DMS79 treated with DMSO at 0.1 percent for 48 hours (cell line): Measurements from ENCODE around the gene C1QL4.

Experiments used
- DNase-seq: peaks from one replicate; lab custom pipeline; 2025; lab: John Stamatoyannopoulos, UW

Gene C1QL4

DNA sequence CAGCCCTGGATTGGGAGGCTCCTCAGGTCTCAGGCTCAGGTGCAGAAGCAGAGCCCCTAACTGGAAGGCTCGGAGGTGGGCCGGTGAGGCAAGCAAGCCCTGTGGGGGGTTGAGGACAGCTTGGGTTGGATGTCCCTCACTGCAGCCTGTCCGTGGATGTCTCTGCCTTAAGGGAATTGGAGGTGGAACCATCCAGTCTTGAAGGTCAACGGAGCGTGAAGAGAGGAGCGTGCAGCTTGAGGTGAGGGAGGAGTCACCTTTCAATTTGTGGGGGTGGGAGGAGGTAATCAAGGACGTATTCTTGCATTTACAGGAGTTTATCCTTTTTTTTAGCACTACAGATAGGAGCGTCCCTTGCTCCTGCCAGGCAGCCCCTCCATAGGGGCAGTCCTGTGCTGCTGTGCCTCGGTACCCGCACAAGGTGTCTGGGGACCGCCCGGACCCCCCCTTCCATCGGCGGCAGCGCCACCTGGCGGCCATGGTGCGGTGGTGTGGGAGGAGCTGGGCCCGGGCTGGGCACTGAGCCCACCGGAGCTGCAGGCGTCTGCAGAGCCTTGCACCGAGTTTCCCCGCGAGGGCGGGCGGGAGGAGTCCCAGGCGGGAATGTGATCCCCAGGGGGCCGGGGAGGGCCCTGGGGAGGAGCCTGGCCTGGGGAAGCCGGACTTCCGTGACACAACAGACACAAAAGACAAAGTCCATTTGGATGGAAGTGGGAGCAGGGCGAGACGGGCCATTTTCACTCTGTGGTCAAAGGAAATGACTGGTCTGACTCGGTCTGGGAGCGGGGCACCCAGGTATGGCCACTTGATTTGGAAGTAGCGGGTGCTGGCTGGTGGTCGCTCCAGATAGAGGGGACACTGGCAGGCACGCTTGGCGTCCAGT lies 10.6 kb upstream of the C1QL4 start:
- peak; percentile 94 for DNase-seq

DNA sequence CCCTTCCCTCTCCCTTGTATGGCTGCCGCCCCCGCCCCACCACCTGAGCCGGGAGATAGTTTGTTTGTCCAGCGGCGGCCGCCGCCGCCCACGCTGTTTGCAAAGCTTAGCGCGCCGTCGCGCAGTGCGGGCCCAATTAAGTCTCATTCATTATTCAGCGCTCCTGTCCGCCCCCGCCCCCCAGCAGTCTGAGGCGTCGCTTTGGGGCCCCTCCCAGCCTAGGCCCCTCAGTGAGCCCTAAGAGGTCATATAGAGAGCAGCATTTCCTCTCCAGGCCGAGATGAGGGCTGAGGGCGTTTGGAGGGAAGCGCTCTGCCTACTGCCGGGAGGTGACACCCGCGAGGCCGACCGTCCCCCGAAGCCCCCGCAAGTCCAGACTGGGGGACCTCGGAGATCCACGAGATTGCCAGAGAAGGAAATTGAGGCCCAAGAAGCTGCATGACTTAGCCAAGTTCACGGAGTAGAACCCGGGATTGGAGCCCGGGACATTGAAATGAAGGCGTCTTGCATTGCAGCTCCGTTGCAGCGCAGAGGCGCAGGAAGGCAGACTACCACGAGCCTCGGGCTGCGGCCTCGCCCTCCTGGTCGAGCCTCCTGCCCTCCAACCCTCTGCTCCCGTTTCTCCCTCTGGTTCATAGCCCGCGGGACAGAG lies 9.8 kb upstream of the C1QL4 start, which contains the start of gene DNAJC22:
DNAJC22 (plus strand) TSS at position 230 of the 652 bp plus-strand sequence. CDS start 1,985 bp downstream, outside the sequence.
- peak; percentile 54 for DNase-seq

DNA sequence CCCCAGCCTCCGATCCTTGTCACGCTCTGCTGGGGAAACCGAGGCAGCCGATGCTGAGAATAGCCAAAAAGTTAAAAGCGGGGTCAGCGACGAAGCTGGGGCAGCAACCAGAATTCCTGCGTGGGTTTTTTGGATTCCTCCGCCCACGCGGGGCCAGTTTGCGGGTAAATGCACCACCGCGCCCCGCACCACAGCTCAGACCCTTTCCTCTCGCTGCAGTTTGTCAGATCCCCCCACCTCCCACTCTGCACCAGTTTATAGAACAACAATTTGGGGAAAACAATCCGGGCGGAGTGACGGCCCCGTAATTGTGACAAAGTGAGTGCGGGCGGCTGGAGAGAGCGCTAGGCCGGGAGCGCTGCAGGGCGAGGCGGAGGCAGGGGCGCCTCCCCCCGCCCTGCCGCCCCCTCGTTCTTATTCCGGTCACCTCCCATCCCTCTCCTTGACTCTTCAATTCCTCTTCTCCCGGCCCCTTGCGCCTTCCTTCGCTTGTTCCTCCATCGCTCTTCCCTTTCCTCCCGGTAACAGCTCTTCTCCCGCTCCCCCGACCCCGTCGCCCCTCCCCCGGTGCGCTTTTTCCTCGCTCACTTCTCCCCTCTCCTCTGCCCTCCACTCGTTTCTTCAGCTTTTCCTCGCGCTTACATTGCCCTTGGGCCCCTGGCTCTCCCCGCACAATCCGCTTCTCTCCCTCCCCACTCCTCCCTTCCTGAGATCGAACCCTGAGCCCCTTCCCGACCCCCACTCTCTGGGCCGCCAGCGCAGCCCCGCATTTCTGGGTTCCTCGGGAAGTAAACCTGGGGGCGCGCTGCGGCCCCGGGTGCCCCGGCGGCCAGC lies 9.1 kb upstream of the C1QL4 start:
- peak; percentile 31 for DNase-seq

DNA sequence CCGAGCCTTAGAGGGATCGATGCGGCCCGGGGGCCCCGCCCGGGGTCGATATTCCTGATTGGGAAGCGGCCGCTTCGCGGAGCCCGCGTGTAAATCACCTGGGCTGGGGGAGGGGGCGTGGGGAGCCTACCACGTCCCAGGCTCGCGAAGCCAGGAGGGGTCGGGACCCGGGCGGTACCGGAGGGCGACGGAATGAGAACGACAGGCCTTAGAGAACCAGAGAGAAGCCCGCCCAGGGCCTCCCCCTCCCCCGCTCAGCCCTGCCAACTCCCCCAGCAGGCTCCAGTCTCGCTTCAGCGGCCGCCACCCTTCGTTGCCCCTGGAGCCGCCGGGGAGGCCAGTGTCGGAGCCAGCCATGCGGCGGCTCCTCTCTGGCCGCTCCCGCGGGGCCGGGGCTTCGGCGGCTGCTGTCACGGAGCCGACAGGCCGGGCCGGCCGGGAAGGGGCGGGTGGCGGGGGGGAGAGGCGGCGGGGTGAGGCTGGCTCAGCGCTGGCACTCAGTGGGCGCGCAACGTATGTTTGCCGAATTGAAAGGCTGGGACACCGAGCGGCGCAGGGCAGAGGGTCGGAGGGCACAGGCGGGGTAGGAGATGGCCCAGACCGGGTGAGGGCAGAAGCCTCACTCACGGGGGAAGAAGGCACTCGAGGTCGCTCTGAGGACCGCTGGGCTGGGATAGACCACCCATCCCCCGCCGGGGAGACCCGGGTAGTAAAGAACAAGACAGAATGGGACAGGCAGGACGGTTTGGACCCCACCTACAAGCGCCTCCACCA lies 8.2 kb upstream of the C1QL4 start:
- peak; percentile 69 for DNase-seq

DNA sequence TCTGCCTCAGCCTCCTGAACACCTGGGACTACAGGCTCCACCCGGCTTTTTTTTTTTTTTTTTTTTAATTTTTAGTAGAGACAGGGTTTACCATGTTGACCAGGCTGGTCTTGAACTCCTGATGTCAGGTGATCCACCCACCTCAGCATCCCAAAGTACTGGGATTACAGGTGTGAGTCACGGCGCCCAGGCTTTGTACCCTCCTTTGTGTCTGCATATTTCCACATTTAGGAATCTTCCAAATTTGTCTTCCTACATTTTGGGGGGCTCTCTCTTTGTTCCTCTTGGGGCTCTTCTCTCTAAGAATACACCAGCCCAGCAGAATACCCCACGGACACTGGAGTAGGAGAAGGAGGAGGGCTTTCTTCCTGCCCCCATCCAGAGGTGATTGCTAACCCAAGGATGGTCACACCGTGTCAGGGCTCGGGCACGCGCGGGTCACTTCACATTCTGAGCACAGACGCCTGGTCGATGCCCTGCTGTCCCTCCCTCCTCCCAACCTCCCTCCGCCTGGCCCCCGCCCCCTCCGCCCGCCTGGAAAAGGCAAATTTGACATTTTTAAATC lies 7.6 kb upstream of the C1QL4 start:
- no peak for DNase-seq

DNA sequence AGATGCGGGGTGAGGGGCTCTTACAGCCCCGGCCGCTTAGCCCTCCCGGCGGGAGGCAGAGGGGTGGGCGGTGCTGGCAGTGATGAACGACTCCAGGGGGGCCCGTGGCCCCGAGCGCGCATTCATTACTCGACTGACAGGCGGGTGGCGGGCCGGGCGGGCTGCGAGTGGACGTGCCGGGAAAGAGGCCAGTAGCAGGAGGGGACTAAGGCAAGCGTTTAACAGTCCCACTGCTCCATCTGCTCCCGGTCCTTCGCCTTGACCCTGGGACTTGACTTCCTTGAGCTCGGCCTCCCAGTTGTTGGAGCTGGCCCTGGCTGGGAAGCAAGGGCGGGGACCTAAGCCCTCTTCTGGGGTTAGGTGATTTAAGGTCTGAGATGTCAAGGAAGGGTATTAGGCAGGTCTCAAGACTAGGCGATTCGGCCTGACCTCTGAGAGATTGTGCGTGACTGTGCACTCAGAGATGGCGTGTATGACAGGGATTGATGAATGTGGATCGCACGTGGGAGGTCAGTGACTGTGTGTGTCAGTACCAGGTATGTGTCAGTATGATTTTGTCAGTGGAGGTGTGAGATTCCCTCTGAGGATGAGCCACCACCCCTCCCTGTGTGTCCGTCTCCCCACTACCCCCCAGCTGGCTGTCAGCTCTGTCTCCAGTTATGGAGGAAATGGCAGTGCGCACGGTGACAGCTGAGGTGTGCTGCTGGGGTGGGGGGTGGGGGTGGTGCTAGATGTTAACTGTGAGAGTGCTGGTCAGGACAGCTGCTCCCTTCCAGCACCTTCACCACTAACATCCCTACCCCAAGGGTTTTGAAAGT lies 6.1 kb upstream of the C1QL4 start:
- peak; percentile 41 for DNase-seq

DNA sequence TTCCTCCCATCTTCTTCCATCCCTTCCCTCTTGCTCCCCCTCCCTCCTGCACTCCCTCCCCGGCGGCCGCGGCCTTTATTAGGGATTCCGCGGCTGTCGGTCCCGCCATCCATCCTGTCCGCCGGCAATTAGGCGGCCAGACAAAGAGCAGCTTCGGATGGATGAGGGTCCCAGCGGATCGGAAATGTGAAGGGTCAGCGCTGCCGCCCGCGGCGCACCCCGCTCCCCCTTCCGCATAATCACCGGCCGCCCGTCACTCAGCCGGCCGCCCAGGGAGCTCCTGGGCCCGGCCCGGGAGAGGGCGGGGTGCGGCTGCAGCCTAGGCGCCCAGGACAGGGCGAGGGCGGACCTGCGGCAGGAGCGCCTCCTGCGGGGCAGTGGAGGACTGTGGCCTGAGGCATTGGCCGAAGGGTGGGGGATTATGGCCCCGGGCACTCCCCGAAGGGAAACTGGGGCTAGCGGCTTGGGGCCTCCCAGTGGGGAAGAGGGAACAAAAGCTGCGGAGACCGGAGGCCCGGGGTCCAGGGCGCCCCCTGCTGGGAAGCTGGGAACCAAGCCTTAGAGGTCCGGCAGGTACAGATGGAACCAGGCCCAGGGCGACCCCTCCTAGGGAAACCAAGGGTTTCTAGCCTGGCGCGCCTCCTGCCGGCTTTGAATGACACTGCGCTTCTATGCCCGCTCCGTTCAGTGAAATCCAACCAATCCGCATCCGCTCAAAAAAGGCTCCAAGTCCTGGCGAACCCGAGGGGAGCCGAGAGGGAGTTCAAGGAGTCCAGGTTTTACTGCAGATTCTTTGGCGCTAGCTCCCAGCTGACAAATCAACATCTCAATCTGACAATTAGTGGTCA lies 5.3 kb upstream of the C1QL4 start:
- peak; percentile 95 for DNase-seq

DNA sequence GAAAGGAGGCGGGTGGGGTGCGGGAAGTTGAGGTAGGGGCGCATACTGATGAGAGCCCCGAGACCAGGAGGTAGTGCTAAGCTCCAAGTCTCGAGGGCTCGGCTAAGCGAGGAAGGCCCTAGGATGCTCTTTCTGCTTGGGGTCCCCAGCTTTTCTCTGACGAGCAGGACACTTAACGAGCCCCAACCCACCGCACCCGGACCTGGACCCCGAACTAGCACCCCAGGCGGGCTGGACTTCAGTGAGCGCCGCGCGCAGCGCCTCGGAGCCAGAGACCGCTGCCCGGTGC lies 4.7 kb upstream of the C1QL4 start:
- no peak for DNase-seq

DNA sequence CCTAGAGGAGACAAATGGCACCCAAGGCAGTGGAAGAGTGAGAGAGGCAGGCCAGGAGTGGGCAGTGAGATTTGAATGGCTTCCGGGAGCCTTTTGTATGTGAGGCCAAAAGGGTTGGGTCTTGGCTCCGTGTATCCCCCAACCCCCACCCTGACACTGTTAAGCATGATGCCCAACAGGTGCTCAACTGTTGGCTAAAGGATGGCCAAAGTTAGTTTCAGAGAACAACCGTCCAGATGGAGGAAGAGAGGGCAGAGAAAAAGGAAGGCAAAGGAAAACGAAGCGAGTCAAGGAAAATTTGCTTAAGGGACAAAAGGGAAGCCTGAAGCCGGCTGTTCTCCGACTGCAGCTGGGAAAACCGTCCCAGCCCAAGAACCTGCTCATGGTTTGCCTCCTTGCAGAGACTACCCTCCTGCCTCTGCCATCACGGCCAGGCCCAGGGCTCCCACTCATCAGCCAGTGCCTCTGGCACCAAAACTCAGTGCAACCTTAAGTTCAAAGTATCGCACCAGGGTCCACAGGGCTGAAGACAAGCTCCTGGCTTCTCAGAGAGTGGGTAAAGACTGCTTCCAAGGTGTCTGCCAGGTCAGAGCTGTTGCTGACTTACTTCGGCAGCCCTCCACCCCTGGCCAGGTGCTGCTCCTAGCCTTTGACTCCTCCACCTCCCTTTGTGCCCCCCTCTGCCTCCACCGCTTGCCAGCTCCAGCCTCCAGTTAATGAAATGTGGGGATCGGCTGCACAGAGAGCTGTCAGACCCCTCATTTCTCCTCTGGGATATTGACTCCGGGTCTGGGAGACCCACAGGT lies 4.2 kb upstream of the C1QL4 start:
- DNase-seq: no peak

DNA sequence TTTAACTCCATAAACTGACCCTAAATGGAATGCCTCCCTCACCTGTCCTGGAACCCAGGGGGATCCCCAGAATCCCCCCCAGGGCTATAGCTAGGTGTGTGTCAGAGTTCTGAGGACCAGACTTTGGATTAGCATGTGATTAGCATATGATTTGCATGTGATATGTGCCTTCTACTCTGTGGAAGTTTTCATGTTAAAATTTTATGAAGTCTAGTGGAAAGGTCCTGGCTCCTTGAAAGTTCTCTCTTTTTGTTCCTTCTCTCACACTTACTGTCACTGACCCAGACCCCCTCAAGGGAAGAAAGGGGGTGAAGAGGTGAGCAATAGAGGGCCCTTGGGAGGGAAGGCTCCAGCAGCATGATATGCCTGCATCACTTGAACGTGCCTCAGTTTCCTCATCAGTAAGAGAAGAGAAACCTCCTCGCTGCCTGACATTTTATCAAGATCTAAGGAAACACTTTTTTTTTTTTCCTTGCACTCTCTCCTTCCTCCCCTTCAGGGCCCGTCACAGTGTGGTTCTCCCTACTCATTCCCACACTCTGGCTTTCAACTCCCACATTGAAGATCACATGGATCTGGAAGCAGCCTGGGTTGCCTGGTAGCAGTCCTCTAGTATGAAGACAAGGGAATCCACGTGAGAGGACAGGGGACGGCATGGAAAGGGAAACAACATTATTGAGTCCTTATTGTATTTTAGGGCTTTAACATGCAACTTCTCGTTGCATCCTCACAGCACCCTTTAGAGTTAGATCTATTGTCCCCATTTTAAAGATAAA lies 3.3 kb upstream of the C1QL4 start:
- DNase-seq: no peak

DNA sequence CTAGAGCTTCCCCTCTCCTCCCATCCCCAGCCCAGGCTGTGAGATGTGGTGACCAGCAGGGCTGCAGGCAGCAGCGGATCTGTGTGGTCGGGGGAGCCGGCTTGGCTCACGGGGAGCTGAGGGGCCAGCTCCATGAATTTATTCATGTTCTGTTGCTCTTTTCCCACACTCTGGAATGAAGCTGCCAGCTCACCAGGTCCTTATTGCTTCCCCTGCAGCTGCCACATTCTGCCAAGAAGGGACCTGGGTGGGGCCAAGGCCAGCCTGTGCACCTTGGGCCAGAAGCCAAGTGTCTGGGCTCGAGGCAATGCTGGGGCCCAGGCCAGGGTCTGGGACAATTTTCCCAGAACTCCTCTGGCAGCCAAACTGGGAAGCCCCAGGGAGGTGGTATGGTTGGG lies 2.5 kb upstream of the C1QL4 start:
- DNase-seq: peak; percentile 53

DNA sequence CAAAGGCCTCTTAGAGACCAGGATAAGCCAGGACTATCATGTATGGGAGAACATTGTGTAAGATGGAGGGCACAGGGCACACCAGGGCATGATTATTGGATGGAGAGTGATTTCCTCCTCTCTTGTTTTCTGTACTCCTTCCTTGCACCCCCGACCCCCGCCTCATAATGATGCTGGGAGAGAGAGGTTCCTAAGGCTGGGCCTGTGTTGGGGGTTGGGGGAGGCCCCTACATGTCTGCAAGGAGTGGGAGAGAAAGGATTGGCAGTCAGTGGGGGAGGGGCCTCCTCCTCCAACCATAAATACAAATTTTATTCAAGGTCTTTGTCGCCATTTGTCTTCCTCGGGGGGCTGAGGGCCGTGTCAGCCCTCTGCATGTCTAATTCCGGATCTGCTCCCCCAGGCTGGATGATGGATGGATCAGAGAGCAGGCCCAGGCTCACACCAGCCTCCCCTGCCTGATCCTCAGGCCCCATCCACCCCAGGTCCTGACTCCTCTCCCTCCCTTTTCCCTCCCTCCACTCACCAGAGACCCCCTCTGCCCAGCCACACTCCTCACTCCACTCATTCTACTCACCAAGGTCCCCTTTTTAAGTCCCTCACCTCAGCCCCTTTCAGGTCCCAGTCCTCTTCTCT lies 2.0 kb upstream of the C1QL4 start:
- no peak for DNase-seq

DNA sequence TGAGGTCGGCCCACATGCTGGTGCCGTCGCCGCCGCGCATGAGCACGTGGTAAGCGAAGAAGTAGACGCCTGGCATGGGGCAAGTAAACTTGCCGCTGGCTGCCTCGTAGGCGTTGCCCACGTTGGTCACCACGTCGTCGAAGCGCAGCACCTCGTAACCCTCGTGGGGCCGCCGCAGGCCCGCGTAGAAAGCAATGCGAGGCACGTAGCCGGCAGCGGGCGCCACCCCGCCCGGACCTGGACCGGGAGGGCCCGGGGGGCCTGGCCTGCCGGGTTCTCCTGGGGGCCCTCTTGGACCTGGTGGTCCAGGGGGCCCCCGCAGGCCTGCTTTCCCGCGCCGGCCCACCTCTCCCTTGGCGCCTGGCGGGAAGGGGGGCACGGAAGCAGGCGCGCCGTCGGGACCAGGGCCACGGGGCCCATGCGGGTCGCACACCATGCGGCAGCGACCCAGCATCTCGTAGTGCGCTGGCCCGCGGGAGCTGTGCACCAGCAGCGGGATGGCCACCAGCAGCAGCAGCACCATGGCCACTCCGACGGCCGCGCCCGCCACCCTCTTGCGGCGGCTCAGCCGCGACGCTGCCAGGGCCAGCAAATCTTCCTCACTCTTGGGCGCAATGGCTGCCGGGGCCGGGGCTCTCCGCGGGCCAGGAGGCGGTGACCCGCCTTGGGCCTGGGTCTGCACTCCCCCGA lies 888 bp downstream of the C1QL4 start:
- DNase-seq: no peak

DNA sequence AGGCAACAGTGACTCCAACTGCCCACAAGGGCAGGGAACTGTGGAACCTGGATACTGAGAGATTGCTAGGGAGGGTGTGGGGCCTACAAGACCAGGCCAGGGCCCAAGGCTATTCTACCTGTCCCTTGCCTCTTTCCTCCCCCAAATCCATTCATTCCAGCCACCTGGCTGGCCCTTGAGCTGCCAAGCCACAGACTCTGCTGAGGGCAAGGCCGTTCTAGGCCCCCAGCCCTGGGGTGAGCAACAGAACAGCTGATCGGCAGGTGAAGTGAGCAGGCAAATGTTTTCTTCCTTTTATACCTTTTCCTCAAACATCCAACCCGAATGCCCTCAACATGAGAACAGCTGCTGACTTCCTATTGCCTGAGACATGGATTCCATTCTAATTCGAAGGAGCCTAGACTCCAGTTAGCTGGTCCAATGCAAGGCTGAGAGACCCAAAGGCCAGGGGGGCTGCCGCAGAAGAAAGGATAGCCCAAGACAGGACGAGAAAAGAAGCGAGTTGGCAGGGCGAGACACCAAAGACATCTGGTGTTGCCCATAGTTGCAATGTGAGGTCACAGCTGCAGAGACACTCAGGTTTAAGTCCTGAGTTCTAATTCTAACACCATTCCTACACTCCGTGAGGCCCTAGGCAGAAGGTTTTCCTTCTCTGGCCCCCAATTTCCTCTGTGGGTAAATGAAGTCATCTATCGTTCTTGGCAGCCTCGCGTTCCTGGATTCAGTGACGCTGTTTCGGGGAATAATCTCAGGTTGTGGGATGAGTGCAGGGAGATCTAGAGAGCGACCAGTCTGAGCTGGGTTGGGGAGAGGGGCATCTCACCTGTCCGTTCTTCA lies 1.7 kb downstream of the C1QL4 start:
- no peak for DNase-seq

DNA sequence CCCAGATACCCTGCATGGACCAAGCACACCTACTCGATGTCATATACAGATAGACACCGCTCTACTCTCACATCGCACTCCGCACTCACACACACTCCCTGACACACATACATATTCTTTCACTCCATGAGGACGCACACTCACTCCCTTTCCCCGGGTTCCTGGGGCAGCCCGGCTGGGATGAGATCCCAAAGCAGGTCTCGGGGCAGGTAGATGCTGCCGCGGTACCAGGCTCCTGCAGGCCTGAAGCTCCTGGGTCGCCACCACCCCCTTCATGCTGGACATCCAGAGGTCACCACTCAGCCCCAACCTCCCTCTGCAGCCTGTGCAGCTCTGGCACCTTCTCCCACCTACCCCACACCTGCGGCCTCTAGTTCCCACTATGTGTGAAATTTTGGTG lies 2.3 kb downstream of the C1QL4 start:
- DNase-seq: no peak

DNA sequence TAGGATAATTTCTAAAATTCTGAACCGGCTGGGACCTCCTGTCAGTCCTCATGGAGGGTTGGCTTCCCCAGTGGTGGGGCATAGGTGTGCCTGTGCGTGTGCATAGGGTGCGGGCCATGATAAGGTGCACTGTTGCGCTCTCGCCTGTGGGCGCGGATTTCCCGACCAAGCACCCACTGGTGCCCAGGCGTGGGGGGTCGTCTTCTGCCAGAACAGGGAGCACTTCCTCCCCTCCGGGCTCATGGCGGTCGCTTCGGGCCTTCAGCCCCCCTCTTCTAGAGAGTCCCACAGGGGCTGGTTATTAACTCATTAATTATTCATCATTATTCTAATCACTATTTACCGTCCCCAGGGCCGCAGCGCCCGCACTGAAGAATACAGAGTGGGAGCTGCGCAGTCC lies 2.8 kb downstream of the C1QL4 start:
- no peak for DNase-seq
